NCI-H1092 treated with DMSO at 0.1 percent for 48 hours (cell line): ENCODE results near the gene VAV3.

Experiments used
- DNase-seq: peaks from one replicate; lab custom pipeline; 2025; lab: John Stamatoyannopoulos, UW

VAV3 gene

GRCh38 chr1:107574044-107574443, 390.9 kb downstream of the VAV3 start:
- DNase-seq = no peak

- peak; percentile 26 for DNase-seq
Observed at GRCh38 chr1:107572674-107573211, 392.2 kb downstream of the VAV3 start.

- no peak for DNase-seq
Observed at GRCh38 chr1:107570768-107571167, 394.2 kb downstream of the VAV3 start.

GRCh38 chr1:107563441-107563840, 401.5 kb downstream of the VAV3 start:
- DNase-seq = no peak

- no peak for DNase-seq
Observed at GRCh38 chr1:107559881-107560280, 405.1 kb downstream of the VAV3 start.

GRCh38 chr1:107557095-107557494, 407.9 kb downstream of the VAV3 start:
- no peak for DNase-seq

GRCh38 chr1:107555578-107555977, 409.4 kb downstream of the VAV3 start:
- DNase-seq = no peak

- no peak for DNase-seq
Observed at GRCh38 chr1:107552781-107553180, 412.2 kb downstream of the VAV3 start.

GRCh38 chr1:107551456-107551855, 413.5 kb downstream of the VAV3 start:
- DNase-seq = no peak

- DNase-seq = no peak
Observed at GRCh38 chr1:107550358-107550757, 414.6 kb downstream of the VAV3 start.

- DNase-seq = no peak
Observed at GRCh38 chr1:107549152-107549810, 415.7 kb downstream of the VAV3 start.

- peak; percentile 71 for DNase-seq
Observed at GRCh38 chr1:107548276-107548675, 416.7 kb downstream of the VAV3 start.

GRCh38 chr1:107547363-107548155, 417.4 kb downstream of the VAV3 start:
- no peak for DNase-seq

- no peak for DNase-seq
Observed at GRCh38 chr1:107546576-107546975, 418.4 kb downstream of the VAV3 start.

GRCh38 chr1:107545879-107546278, 419.1 kb downstream of the VAV3 start:
- DNase-seq = no peak

- no peak for DNase-seq
Observed at GRCh38 chr1:107545056-107545577, 419.9 kb downstream of the VAV3 start.

- no peak for DNase-seq
Observed at GRCh38 chr1:107544285-107544684, 420.7 kb downstream of the VAV3 start.

- DNase-seq = no peak
Observed at GRCh38 chr1:107541412-107541811, 423.6 kb downstream of the VAV3 start.

- DNase-seq = no peak
Observed at GRCh38 chr1:107538502-107538901, 426.5 kb downstream of the VAV3 start.

- DNase-seq = peak; percentile 69
Observed at GRCh38 chr1:107536266-107536665, 428.7 kb downstream of the VAV3 start.

GRCh38 chr1:107535091-107535490, 429.9 kb downstream of the VAV3 start:
- DNase-seq = peak; percentile 73

GRCh38 chr1:107534632-107535031, 430.3 kb downstream of the VAV3 start:
- DNase-seq = no peak

GRCh38 chr1:107533436-107533835, 431.5 kb downstream of the VAV3 start:
- no peak for DNase-seq
